Naive thymus-derived CD4-positive, alpha-beta T cell (primary cell): Measurements from ENCODE around the gene SLC34A1. TPM values are rescaled to one million over a fixed set of nuclear protein-coding genes. Genes with fewer than 3 reads are reported as not detected.
A peak's percentile ranks its signal among the peaks of the same experiment; 100 is the strongest.

Experiments used
- ATAC-seq: fragments of 150-1000 bp; cut with Tn5 transposase; 2 replicates; pipeline ENCODE4 v1.10.0; 2021; ENCODE audit warnings: mild to moderate bottlenecking, moderate library complexity
- CTCF ChIA-PET: fragments of 350-600 bp; sonication (Branson Sonifier 250); formaldehyde crosslinking; loops from one replicate; lab custom pipeline; 2021; ENCODE audit warnings: antibody characterized with exemption; lab: Charles Lee
- POLR2A ChIA-PET: fragments of 350-600 bp; sonication (Branson Sonifier 250); formaldehyde crosslinking; loops from one replicate; lab custom pipeline; 2021; ENCODE audit warnings: antibody characterized with exemption, inconsistent platforms; lab: Charles Lee
- DNase-seq, 9 donors: peaks; one replicate each; pipeline versions ENCODE4 v3.0.0 to v3.0.0-alpha.2; 2020 to 2022; ENCODE audit warnings: mixed read lengths in 1 of 9
- H3K27ac ChIP-seq: one replicate; pipeline ENCODE4 v1.7.0; 2013; ENCODE audit warnings: mild to moderate bottlenecking, low read depth, low read length, moderate library complexity
- H3K27me3 ChIP-seq, 2 donors: one replicate each; pipeline ENCODE4 v1.7.0; 2013; ENCODE audit warnings: low read length in 2 of 2, mild to moderate bottlenecking in 2 of 2, moderate library complexity in 2 of 2; ENCODE audit not compliant: control insufficient read depth in 2 of 2, insufficient read depth in 2 of 2
- H3K36me3 ChIP-seq, 3 experiments: 1 replicate in 2 of 3; 2 replicates in 1 of 3; pipeline ENCODE4 v1.7.0; 2013; ENCODE audit warnings: low read length in 3 of 3, mild to moderate bottlenecking in 3 of 3, moderate library complexity in 1 of 3; ENCODE audit not compliant: insufficient read depth in 3 of 3, control insufficient read depth in 2 of 3
- H3K4me1 ChIP-seq, 2 donors: one replicate each; pipeline ENCODE4 v1.7.0; 2013; ENCODE audit warnings: low read length in 2 of 2, mild to moderate bottlenecking in 2 of 2, moderate library complexity in 1 of 2; ENCODE audit not compliant: control insufficient read depth in 2 of 2, insufficient read depth in 2 of 2
- H3K4me3 ChIP-seq: 2 replicates; pipeline ENCODE4 v1.7.0; 2013; ENCODE audit warnings: mild to moderate bottlenecking, low read length
- H3K9me3 ChIP-seq, 3 experiments: 1 replicate in 2 of 3; 2 replicates in 1 of 3; pipeline ENCODE4 v1.7.0; 2013; ENCODE audit warnings: low read length in 3 of 3; ENCODE audit not compliant: control insufficient read depth in 2 of 3
- H3K27ac Mint-ChIP-seq, 9 donors: one replicate each; pipeline ENCODE4 v1.8.0; 2020 to 2022; ENCODE audit warnings: mixed read lengths in 9 of 9, mild to moderate bottlenecking in 8 of 9, moderate library complexity in 5 of 9, inconsistent platforms in 2 of 9
- H3K27me3 Mint-ChIP-seq, 5 donors: one replicate each; pipeline ENCODE4 v1.8.0; 2021 to 2022; ENCODE audit warnings: mixed read lengths in 5 of 5, mild to moderate bottlenecking in 1 of 5
- H3K36me3 Mint-ChIP-seq, 5 donors: one replicate each; pipeline ENCODE4 v1.8.0; 2020 to 2022; ENCODE audit warnings: mixed read lengths in 5 of 5, mild to moderate bottlenecking in 3 of 5, inconsistent platforms in 1 of 5
- H3K4me1 Mint-ChIP-seq, 7 donors: one replicate each; pipeline ENCODE4 v1.8.0; 2020 to 2022; ENCODE audit warnings: mixed read lengths in 7 of 7, mild to moderate bottlenecking in 3 of 7, inconsistent platforms in 1 of 7
- H3K4me3 Mint-ChIP-seq, 10 donors: one replicate each; pipeline ENCODE4 v1.8.0; 2020 to 2022; ENCODE audit warnings: mild to moderate bottlenecking in 10 of 10, mixed read lengths in 10 of 10, moderate library complexity in 6 of 10, inconsistent platforms in 2 of 10
- H3K9me3 Mint-ChIP-seq, 11 donors: one replicate each; pipeline ENCODE4 v1.8.0; 2020 to 2022; ENCODE audit warnings: mixed read lengths in 11 of 11, mild to moderate bottlenecking in 4 of 11, inconsistent platforms in 1 of 11, moderate library complexity in 1 of 11
- intact Hi-C, 2 donors: fragments of 100-400 bp; cut with micrococcal nuclease; formaldehyde crosslinking; loops; one replicate each; pipeline ENCODE4 v1.15.1; 2023
- polyA plus RNA-seq, 2 donors: library from polyadenylated mRNA; unstranded; fragments of 300-500 nt; fragmentation: Illumina TruSeq; gene quantifications; one replicate each; pipeline ENCODE4 v1.2.3, GENCODE V29; 2021
- total RNA-seq, 6 experiments: library from RNA in 5 of 6; stranded (reverse) in 5 of 6; gene quantifications; 1 replicate in 5 of 6; 2 replicates in 1 of 6; pipeline ENCODE4 v1.2.3 and lab custom pipeline; 2021 to 2026

The SLC34A1 gene
- total and polyA plus RNA-seq, 7 experiments from 2014 or later = 0.27 to 0.29 TPM; not detected in 5

GRCh38 chr5:177347699-177348098 lies 36.5 kb upstream of the SLC34A1 start:
- peaks cover 29 to 35% of the 10 kb centered on the region in 2 donors for H3K4me1 ChIP-seq
- ATAC-seq (no peak), DNase-seq (no peak)
- H3K9me3 ChIP-seq = no peaks in the 10 kb centered on the region
- intact Hi-C loops = no loop called here
- Mint-ChIP-seq H3K36me3 (peaks cover 8 to 29% (median 11%) of the 10 kb centered on the region in 5 donors), H3K27ac (no peak overlapping the region), H3K4me3 (peak overlapping the region in 7 of 10 donors; percentile 7 to 59 (median 23)), H3K27me3 (no peaks in the 10 kb centered on the region), H3K9me3 (no peaks in the 10 kb centered on the region), H3K4me1 (peaks cover 43 to 62% (median 57%) of the 10 kb centered on the region in 7 donors)
- CTCF ChIA-PET = no interaction called here
- POLR2A ChIA-PET = interaction anchor here (1.1 kb wide), 1 partner anchor 23 kb away, joined by 3 read pairs; no protein-coding TSS in a partner anchor
- H3K36me3 ChIP-seq = peaks cover 0 to 48% (median 5%) of the 10 kb centered on the region in 3 experiments
- H3K27ac ChIP-seq = no peak overlapping the region
- H3K27me3 ChIP-seq = no peaks in the 10 kb centered on the region
- no peak overlapping the region for H3K4me3 ChIP-seq

GRCh38 chr5:177349362-177349647 lies 34.9 kb upstream of the SLC34A1 start:
- POLR2A ChIA-PET = interaction anchor here (0.8 to 1.3 kb wide), 2 partner anchors 22 to 46 kb away, joined by 3 read pairs; partner anchors contain the start of genes PRELID1 and RAB24
- ATAC-seq = no peak
- H3K9me3 ChIP-seq = no peaks in the 10 kb centered on the region
- CTCF ChIA-PET = interaction anchor here (0.6 to 0.7 kb wide), 2 partner anchors 37 to 106 kb away, joined by 3 to 4 read pairs; no protein-coding TSS in a partner anchor
- peaks cover 29 to 35% of the 10 kb centered on the region in 2 donors for H3K4me1 ChIP-seq
- H3K27ac ChIP-seq = no peak overlapping the region
- no peaks in the 10 kb centered on the region for H3K27me3 ChIP-seq
- intact Hi-C loops = no loop called here
- H3K27ac Mint-ChIP-seq = peak overlapping the region in 6 of 9 donors; percentile 58 to 99 (median 73)
- H3K4me3 ChIP-seq = no peak overlapping the region
- H3K4me3 Mint-ChIP-seq = peak overlapping the region; percentile 54 to 99 (median 96)
- H3K27me3 Mint-ChIP-seq = no peaks in the 10 kb centered on the region
- peaks cover 0 to under 1% (median 0%) of the 10 kb centered on the region in 11 donors for H3K9me3 Mint-ChIP-seq
- H3K36me3 Mint-ChIP-seq = peaks cover 4 to 22% (median 7%) of the 10 kb centered on the region in 5 donors
- DNase-seq = no peak
- H3K4me1 Mint-ChIP-seq = peaks cover 44 to 63% (median 54%) of the 10 kb centered on the region in 7 donors
- H3K36me3 ChIP-seq = peaks cover 0 to 41% (median 5%) of the 10 kb centered on the region in 3 experiments

- Histone ChIP-seq H3K27ac (peak overlapping the region; percentile 4), H3K4me1 (peaks cover 29 to 35% of the 10 kb centered on the region in 2 donors), H3K4me3 (no peak overlapping the region), H3K9me3 (no peaks in the 10 kb centered on the region), H3K36me3 (peaks cover 0 to 40% (median 5%) of the 10 kb centered on the region in 3 experiments), H3K27me3 (no peaks in the 10 kb centered on the region)
- peaks cover 0 to 5% (median 0%) of the 10 kb centered on the region in 11 donors for H3K9me3 Mint-ChIP-seq
- DNase-seq (no peak), ATAC-seq (no peak)
- ChIA-PET CTCF (interaction anchor here (1.3 to 3.4 kb wide), 2 partner anchors 21 to 35 kb away, joined by 4 to 13 read pairs; no protein-coding TSS in a partner anchor), POLR2A (interaction anchor here (0.8 kb wide), 1 partner anchor 46 kb away, joined by 3 read pairs; the partner anchor contains the start of genes PRELID1 and RAB24)
- H3K27ac Mint-ChIP-seq = peak overlapping the region; percentile 58 to 100 (median 74)
- H3K27me3 Mint-ChIP-seq = no peaks in the 10 kb centered on the region
- intact Hi-C loops = loop anchor here (2.0 to 5.0 kb wide), 5 partner anchors 21 to 961 kb away; partner anchors contain the start of genes HIGD2A (in 1 of the 2), NOP16 (in 1 of the 2), NSD1 (in 1 of the 2) and RNF44 (in 1 of the 2)
- peaks cover 4 to 22% (median 7%) of the 10 kb centered on the region in 5 donors for H3K36me3 Mint-ChIP-seq
- H3K4me1 Mint-ChIP-seq = peaks cover 47 to 68% (median 58%) of the 10 kb centered on the region in 7 donors
- peak overlapping the region; percentile 71 to 99 (median 98) for H3K4me3 Mint-ChIP-seq
Observed at GRCh38 chr5:177349762-177350161, 34.5 kb upstream of the SLC34A1 start.

- Histone ChIP-seq H3K36me3 (peaks cover 0 to 36% (median 5%) of the 10 kb centered on the region in 3 experiments), H3K9me3 (no peaks in the 10 kb centered on the region), H3K4me3 (peak overlapping the region; percentile 91), H3K27me3 (no peaks in the 10 kb centered on the region), H3K27ac (peak overlapping the region; percentile 95), H3K4me1 (peaks cover 29 to 39% of the 10 kb centered on the region in 2 donors)
- DNase-seq (no peak), ATAC-seq (no peak)
- peaks cover 4 to 22% (median 7%) of the 10 kb centered on the region in 5 donors for H3K36me3 Mint-ChIP-seq
- intact Hi-C loops = loop anchor here (1.0 to 5.0 kb wide), 11 partner anchors 11 to 962 kb away; partner anchors contain the start of genes RNF44 (in 2 of the 2), GRK6 (in 1 of the 2), HIGD2A (in 1 of the 2) and NOP16 (in 1 of the 2)
- H3K4me3 Mint-ChIP-seq = peak overlapping the region; percentile 93 to 99 (median 98)
- peaks cover 54 to 79% (median 69%) of the 10 kb centered on the region in 7 donors for H3K4me1 Mint-ChIP-seq
- peak overlapping the region; percentile 93 to 100 (median 99) for H3K27ac Mint-ChIP-seq
- H3K9me3 Mint-ChIP-seq = peaks cover 0 to 14% (median 0%) of the 10 kb centered on the region in 11 donors
- ChIA-PET CTCF (interaction anchor here (1.0 to 3.4 kb wide), 5 partner anchors 9 to 104 kb away, joined by 3 to 13 read pairs (median 4); no protein-coding TSS in a partner anchor), POLR2A (interaction anchor here (0.6 to 2.4 kb wide), 14 partner anchors 10 to 336 kb away, joined by 3 to 28 read pairs (median 4); no protein-coding TSS in a partner anchor)
- no peaks in the 10 kb centered on the region for H3K27me3 Mint-ChIP-seq
Observed at GRCh38 chr5:177350776-177351391, 33.4 kb upstream of the SLC34A1 start.

- peak; percentile 99 for ATAC-seq
- CTCF ChIA-PET = interaction anchor here (0.6 to 3.4 kb wide), 7 partner anchors 8 to 1053 kb away, joined by 3 to 14 read pairs (median 4); no protein-coding TSS in a partner anchor
- no peaks in the 10 kb centered on the region for H3K27me3 Mint-ChIP-seq
- intact Hi-C loops = loop anchor here (1.0 to 5.0 kb wide), 11 partner anchors 11 to 963 kb away; partner anchors contain the start of genes RNF44 (in 2 of the 2), GRK6 (in 1 of the 2), HIGD2A (in 1 of the 2) and NOP16 (in 1 of the 2)
- Histone ChIP-seq H3K4me3 (peak within 1 kb of the TSS; percentile 91), H3K27me3 (no peaks in the 10 kb centered on the region), H3K36me3 (peaks cover 0 to 30% (median 5%) of the 10 kb centered on the region in 3 experiments), H3K4me1 (peaks cover 31 to 46% of the 10 kb centered on the region in 2 donors), H3K27ac (peak within 1 kb of the TSS; percentile 95), H3K9me3 (no peaks in the 10 kb centered on the region)
- DNase-seq = peak; percentile 74 to 95 (median 93)
- peaks cover 4 to 21% (median 7%) of the 10 kb centered on the region in 5 donors for H3K36me3 Mint-ChIP-seq
- POLR2A ChIA-PET = interaction anchor here (0.6 to 2.4 kb wide), 17 partner anchors 9 to 217 kb away, joined by 3 to 28 read pairs (median 4); partner anchors contain the start of genes PDLIM7, PRELID1 and RAB24
- H3K4me3 Mint-ChIP-seq = peak within 1 kb of the TSS; percentile 93 to 99 (median 98)
- H3K9me3 Mint-ChIP-seq = peaks cover 0 to 14% (median 0%) of the 10 kb centered on the region in 11 donors
- H3K4me1 Mint-ChIP-seq = peaks cover 56 to 79% (median 69%) of the 10 kb centered on the region in 7 donors
- peak within 1 kb of the TSS; percentile 93 to 100 (median 99) for H3K27ac Mint-ChIP-seq
Observed at GRCh38 chr5:177351392-177352329, 32.6 kb upstream of the SLC34A1 start, which contains the start of gene LMAN2. Gene LMAN2, minus strand, starts transcription at chr5:177351668. Its CDS starts 21 bp downstream, at chr5:177351647.
